Stimulated activated CD4-positive, alpha-beta T cell treated with anti-CD3 and anti-CD28 coated beads, Interleukin-1b, Interleukin-23, amount 100 ng/mL, for 4 hours (primary cell): ENCODE data around the gene ERAL1.
A peak's percentile ranks its signal among the peaks of the same experiment; 100 is the strongest.
"Not testable (repeated sequence)": the region's sequence is repeated elsewhere in the genome, so short reads cannot be mapped to it uniquely, and the experiment has no call there.

Experiments
- DNase-seq, 2 donors: peaks; one replicate each; pipeline ENCODE4 v3.0.0-alpha.2; 2020; ENCODE audit warnings: low read depth in 2 of 2

Gene ERAL1

GRCh38 chr17:28854457-28855335, at the start of gene ERAL1:
Gene ERAL1, plus strand, starts transcription at chr17:28855016. Its CDS starts 19 bp downstream, at chr17:28855035.
- DNase-seq, result peak; percentile 73 to 75

- DNase-seq, result no peak
Measured at GRCh38 chr17:28807925-28808634, 46.7 kb upstream of the ERAL1 start.

GRCh38 chr17:28810437-28810836, 44.4 kb upstream of the ERAL1 start:
- DNase-seq, result no peak

- DNase-seq, result no peak
Measured at GRCh38 chr17:28811651-28812090, 43.1 kb upstream of the ERAL1 start.

GRCh38 chr17:28812091-28812747, 42.6 kb upstream of the ERAL1 start:
- peak; percentile 91 to 94 for DNase-seq

GRCh38 chr17:28812748-28813377, 42.0 kb upstream of the ERAL1 start:
- no peak for DNase-seq

- DNase-seq, result no peak
Measured at GRCh38 chr17:28816540-28816939, 38.3 kb upstream of the ERAL1 start.

GRCh38 chr17:28818819-28819221, 36.0 kb upstream of the ERAL1 start:
- no peak for DNase-seq

- DNase-seq, result no peak
Measured at GRCh38 chr17:28819582-28819981, 35.2 kb upstream of the ERAL1 start.

GRCh38 chr17:28827672-28828071, 27.1 kb upstream of the ERAL1 start:
- DNase-seq, result no peak

GRCh38 chr17:28828294-28829040, 26.3 kb upstream of the ERAL1 start:
- DNase-seq, result no peak

GRCh38 chr17:28834420-28834819, 20.4 kb upstream of the ERAL1 start:
- no peak for DNase-seq

- not testable (repeated sequence) for DNase-seq
Measured at GRCh38 chr17:28836541-28836940, 18.3 kb upstream of the ERAL1 start.

GRCh38 chr17:28839221-28839620, 15.6 kb upstream of the ERAL1 start:
- DNase-seq, result no peak

GRCh38 chr17:28841901-28842281, 12.9 kb upstream of the ERAL1 start:
- no peak for DNase-seq

GRCh38 chr17:28842282-28843012, 12.4 kb upstream of the ERAL1 start, which contains the start of gene FAM222B:
Gene FAM222B, minus strand, starts transcription at chr17:28842790. Its CDS starts 76,123 bp downstream, at chr17:28766667.
- peak; percentile 75 to 81 for DNase-seq

- no peak for DNase-seq
Measured at GRCh38 chr17:28843816-28844148, 11.0 kb upstream of the ERAL1 start.

GRCh38 chr17:28846231-28846630, 8.6 kb upstream of the ERAL1 start:
- no peak for DNase-seq

GRCh38 chr17:28846699-28847098, 8.1 kb upstream of the ERAL1 start:
- DNase-seq, result not testable (repeated sequence)

GRCh38 chr17:28848667-28849066, 6.1 kb upstream of the ERAL1 start:
- peak; percentile 39 to 61 for DNase-seq
